ENCODE data around the gene PLEKHG4B.
"Not testable (repeated sequence)": the region's sequence is repeated elsewhere in the genome, so short reads cannot be mapped to it uniquely, and the experiment has no call there.

PLEKHG4B gene

DNA sequence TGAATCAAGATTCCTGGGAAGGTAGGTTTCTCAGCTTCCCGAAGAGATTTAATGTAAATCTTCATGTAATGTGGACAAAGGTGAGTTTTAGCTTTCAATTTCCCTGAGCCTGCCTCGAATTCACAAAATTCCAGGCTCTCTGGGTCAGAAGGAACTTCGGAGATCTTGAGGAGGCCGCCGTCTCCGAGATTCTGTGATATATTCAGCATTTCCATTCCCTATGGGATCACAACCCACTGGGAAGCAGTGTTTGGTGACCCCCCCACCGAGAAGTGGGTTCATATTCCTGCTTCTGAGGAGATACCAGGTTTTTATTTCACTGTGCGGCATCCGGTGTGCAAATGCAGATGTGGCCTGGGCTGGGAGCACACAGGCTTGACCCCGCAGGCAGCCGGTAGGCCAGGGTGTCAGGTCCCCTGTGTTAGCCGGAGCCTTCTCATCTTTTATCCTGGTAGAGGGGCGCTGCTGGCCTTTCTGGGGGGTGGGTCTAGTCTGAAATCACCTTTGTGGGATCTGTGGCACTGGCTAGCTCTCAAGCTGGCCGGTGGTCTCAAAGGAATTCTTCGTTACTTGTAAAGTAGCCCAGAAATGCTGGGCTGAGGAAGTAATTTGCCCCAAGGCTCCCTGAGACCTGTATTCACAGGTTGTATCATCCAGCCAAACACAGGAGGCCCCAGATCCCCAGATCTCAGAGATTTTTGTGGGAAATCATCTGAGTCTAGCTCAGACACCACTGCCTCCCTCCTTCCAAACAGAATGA, 1.4 kb downstream of the PLEKHG4B start:
- in situ Hi-C loops (cut with MboI; ENCODE audit: low sequenced_read_pairs) = no loop called here

DNA sequence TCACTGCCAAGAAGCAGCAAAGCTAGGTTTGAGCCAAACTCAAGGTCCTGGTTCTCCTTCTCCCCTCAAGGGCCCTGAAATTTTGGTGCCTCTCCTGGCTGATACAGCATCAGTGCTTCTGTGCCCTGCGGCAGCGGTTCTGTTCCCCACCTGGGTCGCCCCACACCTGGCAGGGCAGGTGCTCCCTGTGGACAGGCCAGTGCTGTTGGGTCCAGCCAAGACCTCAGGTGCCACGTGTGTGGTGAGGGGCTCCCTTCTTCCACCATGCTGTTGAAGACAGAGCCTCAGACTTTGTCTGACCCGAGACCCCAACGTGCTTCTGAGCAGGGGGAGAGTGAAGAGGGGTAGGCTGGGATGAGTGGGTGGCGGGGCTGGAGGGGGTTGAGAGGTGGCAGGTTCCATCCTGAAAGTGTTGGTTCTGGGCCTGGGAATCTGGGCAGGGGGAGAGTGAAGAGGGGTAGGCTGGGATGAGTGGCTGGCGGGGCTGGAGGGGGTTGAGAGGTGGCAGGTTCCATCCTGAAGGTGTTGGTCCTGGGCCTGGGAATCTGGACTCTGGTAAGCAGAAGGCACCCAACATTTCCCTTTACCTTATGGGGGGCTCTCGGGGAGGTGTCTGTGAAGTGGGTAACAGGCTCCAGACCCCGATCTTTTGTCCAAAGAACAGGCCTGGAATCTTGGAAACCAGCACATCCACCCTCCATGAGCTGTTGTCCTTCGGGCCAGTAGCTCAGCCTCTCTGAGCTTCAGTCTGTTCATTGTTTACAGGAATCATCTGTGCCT, 2.3 kb downstream of the PLEKHG4B start:
- in situ Hi-C loops (cut with MboI; ENCODE audit: low sequenced_read_pairs) = no loop called here

DNA sequence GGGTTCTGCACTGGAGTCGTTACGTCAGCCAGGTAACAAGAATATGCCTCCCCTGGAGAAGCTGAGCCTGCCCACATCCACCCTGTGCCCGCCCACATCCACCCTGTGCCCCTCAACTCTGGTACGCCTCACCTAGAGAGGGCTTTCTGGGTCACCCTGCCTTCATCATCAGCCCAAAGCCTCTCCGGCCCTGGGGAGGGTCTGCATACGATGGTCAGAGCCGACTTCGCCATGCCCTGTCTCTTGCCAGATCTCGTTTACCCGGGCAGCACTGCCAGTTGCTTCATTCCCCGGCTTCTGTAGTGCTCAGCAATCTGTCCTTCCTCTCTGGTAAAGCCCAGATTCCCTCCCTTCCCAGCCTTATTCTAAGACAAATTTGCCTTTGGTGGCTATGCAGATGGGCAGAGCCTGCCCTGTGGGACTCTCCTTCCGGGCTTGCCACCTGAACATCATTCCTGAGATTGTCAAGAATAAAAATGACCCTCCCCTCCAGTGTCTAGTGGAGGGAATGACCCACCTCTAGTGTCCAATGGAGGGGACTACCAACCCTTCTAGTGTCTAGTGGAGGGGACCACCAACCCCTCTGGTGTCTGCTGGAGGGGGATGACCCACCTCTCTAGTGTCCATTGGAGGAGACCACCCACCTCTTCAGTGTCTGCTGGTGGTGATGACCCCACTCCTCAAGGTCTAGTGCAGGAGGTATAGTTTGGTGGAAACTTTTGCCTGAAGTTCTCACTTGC, 3.4 kb downstream of the PLEKHG4B start:
- in situ Hi-C loops (cut with MboI; ENCODE audit: low sequenced_read_pairs) = no loop called here

DNA sequence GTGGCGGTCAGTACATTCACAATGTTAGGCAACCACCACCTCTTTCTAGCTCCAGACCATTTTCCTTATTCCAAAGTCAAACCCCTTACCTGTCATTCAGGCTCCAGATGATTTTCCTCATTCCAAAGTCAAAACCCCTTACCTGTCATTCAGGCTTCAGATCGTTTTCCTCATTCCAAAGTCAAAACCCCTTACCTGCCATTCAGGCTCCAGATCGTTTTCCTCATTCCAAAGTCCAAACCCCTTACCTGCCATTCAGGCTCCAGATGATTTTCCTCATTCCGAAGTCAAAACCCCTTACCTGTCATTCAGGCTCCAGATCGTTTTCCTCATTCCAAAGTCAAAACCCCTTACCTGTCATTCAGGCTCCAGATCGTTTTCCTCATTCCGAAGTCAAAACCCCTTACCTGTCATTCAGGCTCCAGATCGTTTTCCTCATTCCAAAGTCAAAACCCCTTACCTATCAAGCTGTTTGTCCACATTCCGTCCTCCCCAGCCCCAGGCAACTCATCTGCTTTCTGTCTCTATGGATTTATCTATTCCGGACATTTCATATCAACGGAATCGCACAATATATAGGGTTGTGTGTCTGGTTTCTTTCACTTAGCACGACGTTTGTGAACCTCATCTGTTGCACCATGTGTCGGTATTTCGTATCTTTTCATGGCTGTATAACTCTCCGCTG, 5.2 kb downstream of the PLEKHG4B start:
- in situ Hi-C loops (cut with MboI; ENCODE audit: low sequenced_read_pairs) = no loop called here

DNA sequence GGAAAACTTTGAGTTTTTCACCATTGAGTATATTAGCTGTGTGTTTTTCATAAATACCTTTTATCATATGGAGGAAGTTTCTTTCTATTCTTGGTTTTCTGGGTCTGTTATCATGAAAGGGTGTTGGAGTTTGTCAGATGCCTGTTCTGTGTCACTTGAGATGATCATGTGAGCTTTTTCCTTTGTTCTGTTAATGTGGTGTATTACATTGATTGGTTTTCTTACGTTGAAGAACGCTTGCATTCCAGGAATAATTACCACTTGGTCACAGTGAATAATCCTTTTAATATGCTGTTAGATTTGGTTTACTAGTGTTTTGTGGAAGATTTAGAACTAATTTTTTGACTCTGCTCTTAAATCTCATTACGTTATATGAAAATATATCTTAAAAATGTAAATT, 7.8 kb downstream of the PLEKHG4B start:
- in situ Hi-C loops (cut with MboI; ENCODE audit: low sequenced_read_pairs) = no loop called here

DNA sequence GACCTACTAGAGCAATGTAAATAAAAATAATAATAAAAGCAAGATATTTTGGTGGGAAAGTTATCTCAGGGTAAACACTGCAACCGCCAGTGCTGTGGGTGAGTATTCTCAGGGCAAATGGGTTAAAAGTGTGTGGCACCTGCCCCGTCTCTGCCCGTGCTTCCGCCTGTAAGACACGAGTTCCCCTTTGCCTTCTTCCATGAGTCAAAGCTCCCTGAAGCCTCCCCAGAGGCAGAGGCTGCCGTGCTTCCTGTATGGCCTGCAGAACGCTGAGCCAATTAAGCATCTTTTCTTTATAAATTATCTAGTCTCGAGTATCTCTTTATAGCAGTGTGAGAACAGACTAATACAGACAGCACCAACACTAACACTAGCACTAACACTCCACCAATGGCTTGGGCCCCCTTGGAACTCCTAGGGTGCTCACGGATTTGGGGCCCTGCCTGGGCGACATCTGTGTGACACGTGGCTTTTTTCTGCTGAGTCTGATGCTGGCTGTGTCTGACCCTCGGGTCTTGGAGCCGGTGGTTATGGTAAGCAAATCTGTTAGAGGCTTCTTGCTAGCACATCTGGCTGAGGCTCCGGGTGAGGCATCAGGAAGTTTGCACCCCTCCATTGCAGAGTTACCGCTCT, 10.6 kb downstream of the PLEKHG4B start:
- in situ Hi-C loops (cut with MboI; ENCODE audit: low sequenced_read_pairs) = no loop called here

DNA sequence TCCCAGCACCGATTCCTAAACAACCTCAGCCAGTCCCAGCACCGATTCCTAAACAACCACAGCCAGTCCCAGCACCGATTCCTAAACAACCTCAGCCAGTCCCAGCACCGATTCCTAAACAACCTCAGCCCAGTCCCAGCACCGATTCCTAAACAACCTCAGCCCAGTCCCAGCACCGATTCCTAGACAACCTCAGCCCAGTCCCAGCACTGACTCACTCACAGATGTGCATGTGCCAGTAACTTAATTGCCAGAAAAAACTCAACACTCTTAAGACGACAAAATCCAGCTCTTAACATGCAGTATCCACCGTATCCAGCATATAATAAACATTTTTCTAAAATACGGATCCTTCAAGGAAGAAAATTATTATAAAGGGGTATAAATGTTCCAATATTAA, 12.1 kb downstream of the PLEKHG4B start:
- in situ Hi-C loops (cut with MboI; ENCODE audit: low sequenced_read_pairs) = not testable (repeated sequence)

DNA sequence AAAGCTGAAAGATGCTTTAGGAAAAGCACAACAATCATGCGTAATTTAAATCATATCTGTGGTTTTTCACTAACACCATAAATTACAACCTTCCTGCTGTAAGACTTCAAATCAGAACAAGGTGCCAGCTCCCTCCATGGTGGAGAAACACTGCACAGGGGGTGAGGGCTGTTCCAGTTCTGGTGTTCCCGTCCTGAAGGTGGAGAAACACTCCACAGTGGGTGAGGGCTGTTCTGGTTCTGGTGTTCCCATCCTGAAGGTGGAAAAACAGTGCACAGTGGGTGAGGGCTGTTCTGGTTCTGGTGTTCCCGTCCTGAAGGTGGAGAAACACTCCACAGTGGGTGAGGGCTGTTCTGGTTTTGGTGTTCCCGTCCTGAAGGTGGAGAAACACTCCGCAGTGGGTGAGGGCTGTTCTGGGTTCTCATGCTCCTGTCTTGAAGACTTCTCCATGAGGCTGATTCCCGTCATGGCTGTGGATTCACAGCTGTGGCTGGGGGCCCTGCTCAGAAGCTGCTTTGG, 12.9 kb downstream of the PLEKHG4B start:
- in situ Hi-C loops (cut with MboI; ENCODE audit: low sequenced_read_pairs) = no loop called here

DNA sequence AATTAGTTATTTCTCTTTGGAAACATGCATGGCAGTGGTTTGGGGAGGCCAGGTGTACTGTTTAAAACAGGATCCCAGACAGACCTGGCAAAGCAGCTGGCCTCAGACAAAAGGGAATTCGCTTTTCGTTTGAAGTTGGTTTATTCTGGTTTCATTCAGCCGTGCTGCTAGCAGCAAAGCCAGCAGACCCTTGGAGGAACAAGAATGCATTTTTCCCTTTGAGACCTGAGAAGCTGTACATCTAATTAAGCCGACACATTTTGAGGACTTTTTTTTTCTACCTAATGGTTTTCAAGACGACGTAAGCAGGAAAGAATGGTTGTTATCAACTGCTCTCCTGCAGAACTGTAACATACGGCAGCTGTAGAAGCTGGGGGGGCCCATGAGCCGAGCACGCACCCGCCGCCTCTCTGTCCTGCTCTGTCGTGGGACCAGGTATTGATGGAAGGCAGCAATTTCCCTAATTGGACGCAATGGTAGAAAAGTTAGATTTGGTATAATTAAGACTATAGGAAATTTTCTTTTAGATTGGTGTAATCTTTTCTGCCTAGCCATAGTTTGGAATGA, 13.6 kb downstream of the PLEKHG4B start:
- in situ Hi-C loops (cut with MboI; ENCODE audit: low sequenced_read_pairs) = no loop called here

DNA sequence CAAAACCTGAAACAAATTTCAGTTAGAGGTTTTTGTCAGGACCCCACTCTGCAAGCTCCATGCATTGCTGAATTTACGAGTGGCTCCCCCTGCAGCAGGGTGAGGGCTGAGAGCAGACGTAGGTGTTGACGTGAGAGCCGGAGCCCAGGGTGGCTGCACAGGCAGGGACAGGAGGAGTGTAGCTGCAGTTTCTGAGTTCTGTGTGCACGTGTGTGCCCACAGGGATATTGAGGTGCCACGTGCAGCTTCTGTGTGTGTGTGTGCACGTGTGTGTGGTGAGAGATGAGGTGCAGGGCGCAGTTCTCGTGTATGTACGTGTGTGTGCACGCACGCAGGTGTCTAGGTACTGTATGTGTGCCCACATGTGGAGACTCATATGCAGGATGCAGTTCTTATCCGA, 14.6 kb downstream of the PLEKHG4B start:
- in situ Hi-C loops (cut with MboI; ENCODE audit: low sequenced_read_pairs) = no loop called here

DNA sequence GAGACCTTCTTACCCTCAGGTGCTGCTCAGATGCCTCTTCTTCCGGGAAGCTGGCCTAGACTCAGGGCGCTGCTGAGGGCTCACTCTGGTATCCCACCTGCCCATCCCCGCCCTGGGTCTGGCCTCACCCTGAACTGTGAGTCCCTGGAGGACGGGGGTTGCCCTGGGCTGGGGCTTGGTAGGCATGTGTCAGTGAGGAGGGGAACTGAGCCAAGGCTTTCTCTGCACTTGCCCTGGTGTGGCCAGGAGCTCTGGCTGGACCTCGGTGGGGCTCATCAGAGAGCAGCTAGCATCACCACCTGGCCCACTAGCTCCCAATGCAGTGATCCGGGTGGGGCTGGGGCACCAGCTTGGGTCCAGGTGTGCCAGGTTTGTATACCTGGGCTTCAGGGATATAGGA, 15.6 kb downstream of the PLEKHG4B start:
- in situ Hi-C loops (cut with MboI; ENCODE audit: low sequenced_read_pairs) = no loop called here

DNA sequence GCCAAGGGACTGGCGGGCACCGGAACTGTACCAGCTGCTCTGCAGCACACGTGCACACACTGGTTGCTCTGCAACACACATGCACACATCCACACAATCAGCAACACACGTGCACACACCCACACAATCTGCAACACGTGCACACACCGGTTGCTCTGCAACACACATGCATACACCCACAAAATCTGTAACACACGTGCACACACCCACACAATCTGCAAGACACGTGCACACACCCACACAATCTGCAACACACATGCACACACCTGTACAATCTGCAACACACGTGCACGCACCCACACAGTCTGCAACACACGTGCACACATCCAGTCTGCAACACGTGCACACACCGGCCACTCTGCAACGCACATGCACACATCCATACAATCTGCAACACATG, 17.9 kb downstream of the PLEKHG4B start:
- in situ Hi-C loops (cut with MboI; ENCODE audit: low sequenced_read_pairs) = no loop called here

DNA sequence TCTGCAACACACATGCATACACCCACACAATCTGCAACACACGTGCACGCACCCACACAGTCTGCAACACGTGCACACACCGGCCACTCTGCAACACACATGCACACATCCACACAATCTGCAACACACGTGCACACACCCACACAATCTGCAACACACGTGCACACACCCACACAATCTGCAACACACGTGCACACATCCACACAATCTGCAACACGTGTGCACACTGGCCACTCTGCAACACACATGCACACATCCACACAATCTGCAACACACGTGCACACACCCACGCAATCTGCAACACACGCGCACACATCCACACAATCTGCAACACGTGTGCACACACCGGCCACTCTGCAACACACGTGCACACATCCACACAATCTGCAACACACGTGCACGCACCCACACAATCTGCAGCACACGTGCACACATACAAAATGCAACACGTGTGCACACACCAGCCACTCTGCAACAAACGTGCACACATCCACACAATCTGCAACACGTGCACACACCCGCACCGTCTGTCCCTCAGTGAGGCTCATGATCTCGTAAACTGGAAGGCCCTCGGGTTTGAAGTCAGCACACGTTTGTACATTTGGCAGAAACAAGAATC, 18.4 kb downstream of the PLEKHG4B start:
- in situ Hi-C loops (cut with MboI; ENCODE audit: low sequenced_read_pairs) = no loop called here

DNA sequence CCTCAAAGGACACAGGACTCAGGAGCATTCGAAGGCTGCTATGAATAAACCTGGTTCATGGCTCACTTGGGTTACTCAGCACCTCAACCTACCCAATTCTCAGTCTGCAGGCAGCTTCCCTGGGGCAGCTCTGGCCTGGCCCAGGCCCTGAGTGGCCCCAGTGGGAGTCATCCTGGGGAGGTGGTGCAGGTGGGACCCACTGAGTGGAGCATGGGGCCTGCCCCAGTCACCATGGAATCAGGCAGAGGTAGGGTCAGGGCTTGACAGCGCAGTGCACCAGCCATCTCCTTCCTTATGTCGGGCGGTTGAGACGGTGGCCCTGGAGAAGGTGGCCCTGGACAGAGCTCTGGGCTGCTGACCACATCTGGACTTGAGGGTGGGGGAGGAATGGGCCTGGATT, 19.2 kb downstream of the PLEKHG4B start:
- in situ Hi-C loops (cut with MboI; ENCODE audit: low sequenced_read_pairs) = no loop called here

DNA sequence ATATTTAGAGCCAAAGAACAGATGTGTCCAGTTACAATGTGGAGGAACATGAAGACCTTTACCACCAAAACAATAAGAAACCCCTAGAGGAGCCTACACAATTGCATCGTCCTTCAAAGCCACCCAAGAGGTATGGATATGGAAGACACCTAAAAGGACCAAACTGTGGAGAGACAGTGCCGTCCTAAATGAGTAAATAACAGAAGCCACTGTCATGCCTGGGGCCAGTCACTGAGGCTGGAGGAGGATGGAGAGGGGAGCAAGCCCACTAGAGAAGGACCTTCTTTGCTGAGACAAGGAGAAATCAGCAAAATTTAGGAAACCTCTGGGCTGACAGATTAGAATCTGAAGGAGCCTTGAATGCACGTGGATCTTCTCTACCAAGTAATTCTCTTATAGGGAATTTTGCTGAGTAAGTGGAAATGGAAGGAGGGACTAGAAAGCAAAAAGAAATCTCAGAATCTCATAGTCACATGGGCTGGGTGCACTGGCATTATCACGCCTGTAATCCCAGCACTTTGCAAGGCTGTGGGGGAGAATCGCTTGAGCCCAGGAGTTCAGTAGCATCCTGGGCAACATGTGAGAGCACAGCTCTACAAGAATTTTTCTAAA, 27.6 kb downstream of the PLEKHG4B start:
- in situ Hi-C loops (cut with MboI; ENCODE audit: low sequenced_read_pairs) = no loop called here

DNA sequence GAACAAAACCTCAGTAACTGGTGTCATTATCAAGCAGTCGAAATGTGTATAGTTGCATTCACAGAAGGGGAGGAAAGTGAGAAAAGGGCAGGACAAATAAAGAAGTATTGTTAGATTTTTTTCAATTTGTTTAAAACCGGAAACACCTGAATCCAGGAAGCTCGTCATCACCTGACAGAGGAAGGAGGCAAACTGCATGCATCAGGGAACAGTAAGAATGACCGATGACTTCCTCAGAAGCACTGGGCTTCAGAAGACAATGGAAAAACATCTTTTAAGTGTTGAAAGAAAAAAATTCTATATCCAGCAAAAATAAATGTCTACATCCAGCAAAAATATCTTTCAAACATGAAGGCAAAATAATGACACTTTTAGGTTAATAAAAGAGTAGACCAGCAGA, 29.5 kb downstream of the PLEKHG4B start:
- in situ Hi-C loops (cut with MboI; ENCODE audit: low sequenced_read_pairs) = no loop called here

DNA sequence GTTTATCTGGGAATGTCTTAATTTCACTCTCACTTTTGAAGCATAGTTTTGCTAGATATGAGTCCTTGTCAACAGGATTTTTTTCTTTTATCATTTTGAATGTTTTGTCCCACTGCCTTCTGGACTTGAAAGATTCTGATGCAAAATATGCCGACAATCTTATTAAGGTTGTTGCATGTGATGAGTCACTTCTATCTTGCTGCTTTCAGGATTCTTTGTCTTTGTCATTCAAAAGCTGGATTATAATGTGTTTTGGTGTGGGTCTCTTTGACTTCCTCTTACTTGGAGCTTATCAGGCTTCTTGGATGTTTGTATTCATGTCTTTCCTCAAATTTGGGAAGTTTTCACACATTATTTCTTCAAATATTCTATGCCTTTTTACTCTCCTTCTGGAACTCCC, 33.8 kb downstream of the PLEKHG4B start:
- in situ Hi-C loops (cut with MboI; ENCODE audit: low sequenced_read_pairs) = no loop called here

DNA sequence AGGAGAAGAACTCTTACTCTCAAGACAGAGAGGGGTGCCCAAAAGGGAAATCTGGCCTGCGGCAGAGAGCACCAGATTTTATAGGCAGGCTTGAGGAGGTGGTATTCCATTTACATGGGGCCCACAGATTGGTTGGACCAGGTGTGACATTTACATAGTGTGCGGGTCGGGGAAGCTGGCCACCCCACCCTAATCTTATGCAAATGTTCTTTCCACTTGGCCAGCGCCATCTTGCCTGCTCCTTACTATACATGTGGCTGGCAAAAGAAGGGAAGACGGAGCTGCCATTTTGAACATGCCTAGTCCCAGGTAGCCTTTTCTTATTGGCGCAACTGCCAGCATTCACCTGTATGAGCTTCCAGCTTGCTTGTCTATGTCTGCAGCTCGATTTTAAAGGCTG, 34.8 kb downstream of the PLEKHG4B start:
- in situ Hi-C loops (cut with MboI; ENCODE audit: low sequenced_read_pairs) = no loop called here

DNA sequence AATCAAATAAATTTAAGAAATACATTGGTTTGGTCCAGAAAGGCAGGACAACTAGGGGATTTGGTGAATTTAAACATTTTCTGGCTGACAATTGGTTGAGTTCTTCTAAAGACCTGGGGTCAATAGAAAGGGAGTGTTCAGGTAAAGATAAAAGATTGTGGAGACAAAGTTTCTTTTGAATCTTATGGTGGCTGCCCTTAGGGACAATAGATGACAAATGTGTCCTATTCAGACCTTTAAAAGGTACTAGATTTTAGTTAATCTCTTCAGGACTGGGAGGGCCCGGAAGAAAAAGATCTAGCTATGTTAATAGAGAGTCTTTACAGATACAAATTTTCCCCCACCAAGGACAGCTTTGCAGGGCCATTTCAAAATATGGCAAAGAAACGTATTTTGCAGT, 35.9 kb downstream of the PLEKHG4B start:
- in situ Hi-C loops (cut with MboI; ENCODE audit: low sequenced_read_pairs) = no loop called here

Measured in HL-60/S4 treated with retinoic acid at 250 ng/mL for 4 days and 3 days (cell line).